Stimulated activated CD8-positive, alpha-beta memory T cell treated with anti-CD3 and anti-CD28 coated beads, Interleukin-7, amount 100 ng/mL, for 48 hours (primary cell): ENCODE data around the gene ERGIC1.
"Not testable (repeated sequence)": the region's sequence is repeated elsewhere in the genome, so short reads cannot be mapped to it uniquely, and the experiment has no call there.

ENCODE experiments used
- DNase-seq, 2 donors: peaks; one replicate each; pipeline ENCODE4 v3.0.0-alpha.2; 2020; ENCODE audit warnings: low read depth in 1 of 2; ENCODE audit errors: extremely low read depth in 1 of 2

Gene ERGIC1

GRCh38 chr5:172846249-172846648, 12.2 kb downstream of the ERGIC1 start:
- DNase-seq = no peak

GRCh38 chr5:172846677-172847076, 12.6 kb downstream of the ERGIC1 start:
- DNase-seq = no peak

DNA sequence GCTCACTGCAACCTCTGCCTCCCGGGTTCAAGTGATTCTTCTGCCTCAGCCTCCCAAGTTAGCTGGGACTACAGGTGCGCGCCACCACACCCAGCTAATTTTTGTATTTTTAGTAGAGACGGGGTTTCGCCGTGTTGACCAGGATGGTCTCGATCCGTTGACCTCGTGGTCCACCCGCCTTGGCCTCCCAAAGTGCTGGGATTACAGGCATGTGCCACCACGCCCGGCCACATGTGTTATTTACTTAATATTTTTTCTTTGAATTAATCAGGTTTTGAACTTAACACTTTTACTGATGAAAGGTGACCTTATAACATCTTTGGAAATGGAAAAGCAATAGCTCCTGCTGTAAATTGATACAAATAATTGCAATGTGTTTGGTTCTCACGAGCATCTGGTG, 13.5 kb downstream of the ERGIC1 start:
- not testable (repeated sequence) for DNase-seq

- DNase-seq = no peak
These were observed 14.4 kb downstream of the ERGIC1 start for GRCh38 chr5:172848419-172848818.

- no peak for DNase-seq
These were observed 15.8 kb downstream of the ERGIC1 start for GRCh38 chr5:172849606-172850453.

DNA sequence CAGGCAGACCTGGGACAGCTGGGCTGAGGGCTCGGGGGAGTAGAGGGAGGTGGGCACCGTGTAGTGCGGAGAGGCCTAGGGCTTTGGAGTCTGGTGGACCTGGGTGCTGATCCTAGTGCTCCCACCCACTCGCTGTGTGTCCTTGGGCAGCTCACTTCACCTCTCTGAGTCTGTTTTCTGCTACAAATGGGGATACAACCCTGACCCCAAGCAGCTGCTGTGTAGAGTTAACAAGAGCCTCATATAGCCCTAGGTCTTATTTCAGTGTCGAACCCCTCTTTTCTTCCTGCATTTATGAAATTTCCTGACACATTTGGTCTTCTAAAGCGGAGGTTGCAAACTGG, 16.4 kb downstream of the ERGIC1 start:
- no peak for DNase-seq

DNA sequence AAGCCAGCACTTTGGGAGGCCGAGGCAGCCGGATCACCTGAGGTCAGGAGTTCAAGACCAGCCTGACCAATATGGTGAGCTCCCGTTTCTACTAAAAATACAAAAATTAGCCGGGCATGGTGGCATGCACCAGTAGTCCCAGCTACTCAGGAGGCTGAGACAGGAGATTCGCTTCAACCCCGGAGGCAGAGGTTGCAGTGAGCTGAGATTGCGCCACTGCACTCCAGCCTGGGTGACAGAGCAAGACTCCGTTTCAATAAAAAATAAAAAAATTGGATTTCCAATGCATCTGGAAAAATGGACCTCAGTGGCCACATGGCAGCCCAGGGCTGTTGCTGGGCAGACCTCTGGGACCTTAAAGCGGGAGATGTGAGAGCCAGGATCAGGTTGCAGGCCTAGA, 17.2 kb downstream of the ERGIC1 start:
- not testable (repeated sequence) for DNase-seq

GRCh38 chr5:172852490-172853354, 18.7 kb downstream of the ERGIC1 start:
- no peak for DNase-seq

- DNase-seq = no peak
These were observed 19.4 kb downstream of the ERGIC1 start for GRCh38 chr5:172853355-172853975.

DNA sequence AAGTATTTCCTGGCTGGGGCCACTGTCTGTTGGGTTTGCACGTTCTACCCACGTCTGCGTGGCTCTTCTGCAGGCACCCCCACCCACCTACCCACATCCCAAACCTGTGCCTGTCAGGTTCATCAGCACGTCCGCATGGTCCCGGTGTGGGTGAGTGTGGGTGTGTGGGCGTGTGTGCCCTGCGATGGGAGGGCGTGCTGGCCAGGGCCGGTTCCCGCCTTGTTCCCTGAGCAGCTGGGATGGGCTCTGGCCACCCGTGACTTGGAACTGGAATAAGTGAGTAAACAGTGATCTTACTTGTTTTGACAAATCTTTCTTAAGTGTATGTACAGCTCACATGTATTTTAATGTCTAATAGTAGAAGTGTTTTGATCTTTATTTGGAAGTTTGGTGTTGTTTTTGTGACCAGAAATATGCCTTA, 20.4 kb downstream of the ERGIC1 start:
- no peak for DNase-seq

DNA sequence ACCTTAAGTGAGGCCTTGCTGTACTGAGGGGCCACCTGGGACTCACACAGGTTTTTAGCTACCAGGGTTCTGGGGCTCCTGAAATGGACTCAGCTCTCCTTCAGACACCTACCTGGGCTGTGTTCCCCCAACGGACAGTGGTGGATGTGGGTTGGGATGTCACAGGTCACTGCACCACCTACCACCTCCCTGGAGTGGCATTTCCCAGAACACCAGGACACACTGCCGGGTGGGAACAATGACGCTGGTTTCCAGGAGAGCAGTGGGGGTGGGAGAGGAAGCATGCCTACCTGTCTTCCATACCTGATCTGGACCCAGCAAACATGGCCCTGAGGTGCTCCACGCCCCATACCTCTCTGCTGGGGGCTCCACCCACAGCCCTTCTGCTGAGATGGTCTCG, 20.9 kb downstream of the ERGIC1 start:
- no peak for DNase-seq

GRCh38 chr5:172855597-172856292, 21.7 kb downstream of the ERGIC1 start:
- no peak for DNase-seq

DNA sequence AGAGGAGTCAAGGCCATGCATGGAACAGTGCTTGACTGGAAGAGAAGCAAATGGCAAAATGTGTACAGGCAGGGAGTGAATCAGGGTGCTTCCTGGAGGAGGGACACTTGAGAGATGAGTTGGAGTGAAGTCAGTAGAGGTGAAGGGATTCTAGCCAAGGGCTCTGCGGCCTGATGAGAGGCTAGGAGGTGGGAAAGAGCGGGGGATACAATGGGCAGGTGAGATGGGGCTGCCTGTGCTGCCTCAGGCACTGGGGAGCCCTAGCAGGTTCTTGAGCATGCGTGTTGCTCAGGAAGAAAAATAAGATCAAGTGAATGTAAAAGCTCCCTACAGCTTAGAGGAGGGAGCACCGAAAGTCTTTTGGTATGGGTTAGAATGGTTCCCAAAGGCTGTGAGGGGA, 22.3 kb downstream of the ERGIC1 start:
- DNase-seq = no peak

DNA sequence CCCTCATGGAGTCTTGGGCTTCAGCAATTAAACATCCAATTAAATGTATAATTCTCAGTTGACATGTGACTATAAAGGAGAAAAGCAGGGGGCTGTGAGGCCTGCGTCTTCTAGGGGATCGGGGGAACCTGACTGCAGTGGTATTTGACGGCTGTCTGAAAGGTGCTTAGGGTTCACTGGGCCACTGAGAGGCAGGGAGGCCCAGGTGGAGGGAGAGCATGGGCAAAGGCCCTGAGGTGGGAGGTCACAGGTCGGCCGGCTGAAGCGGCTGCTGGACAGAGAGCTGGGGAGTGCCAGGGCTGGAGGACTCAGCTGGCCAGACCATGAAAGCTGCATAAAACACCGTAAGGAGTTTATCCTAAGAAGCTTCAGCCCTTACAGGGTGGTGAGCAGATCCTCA, 23.9 kb downstream of the ERGIC1 start:
- no peak for DNase-seq

GRCh38 chr5:172858511-172858989, 24.5 kb downstream of the ERGIC1 start:
- DNase-seq = no peak

GRCh38 chr5:172858990-172859811, 25.1 kb downstream of the ERGIC1 start:
- no peak for DNase-seq

DNA sequence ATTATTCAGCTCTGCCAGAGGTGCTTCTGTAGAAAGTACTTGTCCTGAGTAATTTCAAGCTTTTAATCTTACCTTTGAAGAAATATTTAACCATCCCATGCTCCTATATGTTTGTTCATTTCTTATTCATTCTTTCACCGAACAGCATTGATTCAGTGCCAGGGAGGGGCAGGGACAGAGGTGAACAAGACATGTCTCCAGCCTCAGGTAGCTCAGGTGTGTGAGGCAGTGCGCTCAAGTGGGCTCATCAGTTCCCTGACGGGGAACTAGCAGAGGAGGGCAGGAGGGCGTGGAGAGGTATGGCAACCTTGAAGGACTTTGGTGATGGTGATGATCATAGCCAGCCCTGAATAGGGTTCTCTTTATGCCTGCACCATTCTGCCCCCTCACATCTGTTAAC, 25.9 kb downstream of the ERGIC1 start:
- DNase-seq = no peak

GRCh38 chr5:172860520-172861443, 26.7 kb downstream of the ERGIC1 start:
- no peak for DNase-seq

DNA sequence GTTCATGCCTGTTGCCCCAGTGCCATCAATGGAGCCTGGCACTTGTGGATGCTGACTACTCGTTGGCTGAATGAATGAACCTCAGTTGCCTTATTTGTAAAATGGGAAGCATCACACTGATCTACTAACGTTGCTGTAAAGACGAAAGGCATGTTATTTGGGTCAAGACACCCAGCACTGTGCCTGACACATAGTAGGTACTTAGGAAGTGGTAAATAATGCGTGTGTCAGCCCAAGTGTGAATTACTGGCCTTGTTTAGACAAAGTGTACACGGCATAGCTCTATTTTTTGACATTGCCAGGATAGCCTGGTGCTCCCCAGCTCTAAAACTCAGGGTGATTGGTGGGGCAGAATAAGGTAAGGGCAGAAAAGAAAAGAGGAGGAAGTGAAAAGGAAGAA, 27.4 kb downstream of the ERGIC1 start:
- DNase-seq = no peak
